Nephron (organoid): ENCODE data around the gene STX3.
"Not testable (repeated sequence)": the region's sequence is repeated elsewhere in the genome, so short reads cannot be mapped to it uniquely, and the experiment has no call there.

ENCODE experiments used
- H3K27ac Mint-ChIP-seq, 3 experiments: 2 replicates each; pipeline ENCODE4 v1.8.0; 2020; ENCODE audit warnings: mixed read lengths in 3 of 3, mild to moderate bottlenecking in 2 of 3, moderate library complexity in 1 of 3
- H3K27me3 Mint-ChIP-seq: 2 replicates; pipeline ENCODE4 v1.8.0; 2021; ENCODE audit warnings: low read depth, mild to moderate bottlenecking, moderate library complexity, mixed read lengths
- H3K36me3 Mint-ChIP-seq: 2 replicates; pipeline ENCODE4 v1.8.0; 2020; ENCODE audit warnings: low read depth, mixed read lengths
- H3K4me1 Mint-ChIP-seq: 2 replicates; pipeline ENCODE4 v1.8.0; 2020; ENCODE audit warnings: mixed read lengths
- H3K4me3 Mint-ChIP-seq, 3 experiments: 2 replicates each; pipeline ENCODE4 v1.8.0; 2020; ENCODE audit warnings: mild to moderate bottlenecking in 3 of 3, mixed read lengths in 3 of 3, moderate library complexity in 2 of 3
- H3K9me3 Mint-ChIP-seq: 2 replicates; pipeline ENCODE4 v1.8.0; 2020; ENCODE audit warnings: mixed read lengths
- CTCF ChIP-seq, 3 experiments: fragments of 200-600 bp; sonication (generic); IDR thresholded peaks; one replicate each; pipeline ENCODE4 v1.5.0; 2021; ENCODE audit warnings: antibody characterized with exemption in 3 of 3; ENCODE audit not compliant: unreplicated experiment in 3 of 3

Gene STX3

GRCh38 chr11:59783632-59784090, 28.5 kb downstream of the STX3 start:
- H3K36me3 Mint-ChIP-seq = peaks cover 31% of the 10 kb centered on the region
- no peak overlapping the region for H3K27ac Mint-ChIP-seq

GRCh38 chr11:59784441-59784840, 29.3 kb downstream of the STX3 start:
- H3K36me3 Mint-ChIP-seq = peaks cover 31% of the 10 kb centered on the region
- not testable (repeated sequence) for H3K4me3 Mint-ChIP-seq, H3K27ac Mint-ChIP-seq, H3K4me1 Mint-ChIP-seq, H3K9me3 Mint-ChIP-seq, H3K27me3 Mint-ChIP-seq

More at GRCh38 chr11:59783632-59784090, 28.5 kb downstream of the STX3 start:
- Mint-ChIP-seq H3K4me3 (no peak overlapping the region), H3K9me3 (no peaks in the 10 kb centered on the region), H3K4me1 (no peaks in the 10 kb centered on the region), H3K27me3 (no peaks in the 10 kb centered on the region)
- no peak for TF ChIP-seq CTCF (IDR thresholded peaks at IDR 0.05; ENCODE audit: unreplicated experiment in 3 of 3)

- Mint-ChIP-seq H3K4me3 (no peak overlapping the region), H3K36me3 (peaks cover 36% of the 10 kb centered on the region), H3K4me1 (no peaks in the 10 kb centered on the region), H3K9me3 (no peaks in the 10 kb centered on the region), H3K27me3 (no peaks in the 10 kb centered on the region), H3K27ac (no peak overlapping the region)
- no peak for TF ChIP-seq CTCF (IDR thresholded peaks at IDR 0.05; ENCODE audit: unreplicated experiment in 3 of 3)
These were observed 30.6 kb downstream of the STX3 start for GRCh38 chr11:59785818-59786217.

GRCh38 chr11:59787255-59787588, 32.0 kb downstream of the STX3 start:
- no peak overlapping the region for H3K27ac Mint-ChIP-seq
- no peak for TF ChIP-seq CTCF (IDR thresholded peaks at IDR 0.05; ENCODE audit: unreplicated experiment in 3 of 3)
- no peak overlapping the region for H3K4me3 Mint-ChIP-seq
- no peaks in the 10 kb centered on the region for H3K9me3 Mint-ChIP-seq
- H3K4me1 Mint-ChIP-seq = no peaks in the 10 kb centered on the region
- H3K27me3 Mint-ChIP-seq = no peaks in the 10 kb centered on the region
- H3K36me3 Mint-ChIP-seq = peaks cover 27% of the 10 kb centered on the region

GRCh38 chr11:59787816-59788215, 32.6 kb downstream of the STX3 start:
- Mint-ChIP-seq H3K4me1 (no peaks in the 10 kb centered on the region), H3K27me3 (no peaks in the 10 kb centered on the region), H3K27ac (no peak overlapping the region), H3K9me3 (no peaks in the 10 kb centered on the region), H3K4me3 (no peak overlapping the region), H3K36me3 (peaks cover 29% of the 10 kb centered on the region)
- TF ChIP-seq CTCF (IDR thresholded peaks at IDR 0.05; ENCODE audit: unreplicated experiment in 3 of 3) = no peak

GRCh38 chr11:59791639-59792038, 36.5 kb downstream of the STX3 start:
- Mint-ChIP-seq H3K4me1 (no peaks in the 10 kb centered on the region), H3K9me3 (no peaks in the 10 kb centered on the region), H3K4me3 (no peak overlapping the region), H3K36me3 (peaks cover 15% of the 10 kb centered on the region), H3K27me3 (no peaks in the 10 kb centered on the region), H3K27ac (no peak overlapping the region)
- TF ChIP-seq CTCF (IDR thresholded peaks at IDR 0.05; ENCODE audit: unreplicated experiment in 3 of 3) = no peak
